ENCODE data around the gene MAP4K1.

Gene MAP4K1

GRCh38 chr19:38587562-38587961 lies 30.2 kb downstream of the MAP4K1 start:
- TF ChIP-seq REST (IDR thresholded peaks at IDR 0.05; ENCODE audit: insufficient read depth in 1 of 2, low read depth in 2 of 2, low read length in 2 of 2) = no peak
- TF ChIP-seq SIN3A (IDR thresholded peaks at IDR 0.05; ENCODE audit: borderline replicate concordance, insufficient read depth, low read length) = no peak
- TF ChIP-seq TAF1 (IDR thresholded peaks at IDR 0.05; ENCODE audit: borderline replicate concordance, insufficient read depth, low read length) = no peak
- no peak for TF ChIP-seq POLR2AphosphoS5 (IDR thresholded peaks at IDR 0.05; ENCODE audit: low read depth, low read length)
- no peak for TF ChIP-seq FOXP2 (optimal IDR thresholded peaks at IDR 0.05; ENCODE audit: borderline replicate concordance, extremely low read depth, extremely low read length, insufficient read depth)

- TF ChIP-seq REST (IDR thresholded peaks at IDR 0.05; ENCODE audit: insufficient read depth in 1 of 2, low read depth in 2 of 2, low read length in 2 of 2) (no peak), POLR2AphosphoS5 (IDR thresholded peaks at IDR 0.05; ENCODE audit: low read depth, low read length) (no peak), SIN3A (IDR thresholded peaks at IDR 0.05; ENCODE audit: borderline replicate concordance, insufficient read depth, low read length) (no peak), FOXP2 (optimal IDR thresholded peaks at IDR 0.05; ENCODE audit: borderline replicate concordance, extremely low read depth, extremely low read length, insufficient read depth) (no peak), TAF1 (IDR thresholded peaks at IDR 0.05; ENCODE audit: borderline replicate concordance, insufficient read depth, low read length) (no peak)
These were observed 33.8 kb downstream of the MAP4K1 start for GRCh38 chr19:38583985-38584305.

- TF ChIP-seq FOXP2 (optimal IDR thresholded peaks at IDR 0.05; ENCODE audit: borderline replicate concordance, extremely low read depth, extremely low read length, insufficient read depth) (no peak), SIN3A (IDR thresholded peaks at IDR 0.05; ENCODE audit: borderline replicate concordance, insufficient read depth, low read length) (no peak), POLR2AphosphoS5 (IDR thresholded peaks at IDR 0.05; ENCODE audit: low read depth, low read length) (no peak), REST (IDR thresholded peaks at IDR 0.05; ENCODE audit: insufficient read depth in 1 of 2, low read depth in 2 of 2, low read length in 2 of 2) (no peak), TAF1 (IDR thresholded peaks at IDR 0.05; ENCODE audit: borderline replicate concordance, insufficient read depth, low read length) (no peak)
These were observed 34.4 kb downstream of the MAP4K1 start for GRCh38 chr19:38583219-38583984.

GRCh38 chr19:38580080-38580479 lies 37.7 kb downstream of the MAP4K1 start:
- TF ChIP-seq REST (IDR thresholded peaks at IDR 0.05; ENCODE audit: insufficient read depth in 1 of 2, low read depth in 2 of 2, low read length in 2 of 2) (no peak), POLR2AphosphoS5 (IDR thresholded peaks at IDR 0.05; ENCODE audit: low read depth, low read length) (no peak), SIN3A (IDR thresholded peaks at IDR 0.05; ENCODE audit: borderline replicate concordance, insufficient read depth, low read length) (no peak), TAF1 (IDR thresholded peaks at IDR 0.05; ENCODE audit: borderline replicate concordance, insufficient read depth, low read length) (no peak), FOXP2 (optimal IDR thresholded peaks at IDR 0.05; ENCODE audit: borderline replicate concordance, extremely low read depth, extremely low read length, insufficient read depth) (no peak)

Measured in PFSK-1 (cell line).